ENCODE results near the gene WWOX.

WWOX gene

DNA sequence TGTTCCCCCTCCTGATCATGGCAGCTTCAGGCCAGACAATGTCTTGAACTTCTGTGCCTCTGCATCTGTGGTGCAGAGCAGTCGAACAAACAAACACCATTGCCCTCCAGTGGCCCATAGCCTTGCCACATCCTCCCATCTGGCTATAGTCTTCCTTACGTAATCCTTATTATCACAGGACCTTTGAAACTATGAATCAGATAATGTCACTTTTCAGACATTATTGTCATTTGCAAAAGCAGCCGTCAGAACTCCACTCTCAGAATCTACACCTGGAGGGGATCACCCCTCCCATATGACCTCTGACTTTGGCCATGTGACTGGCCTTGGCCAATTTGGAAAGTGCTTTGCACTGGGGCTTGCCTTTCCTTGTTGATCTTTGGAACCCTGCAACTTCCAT, 1113.8 kb downstream of the WWOX start:
- H3K4me1 ChIP-seq (ENCODE audit: low read length): no peaks in the 10 kb centered on the region
- H3K27me3 ChIP-seq (replicated peaks; ENCODE audit: insufficient read depth, low read length): no peaks in the 10 kb centered on the region
- no peaks in the 10 kb centered on the region for H3F3A ChIP-seq (ENCODE audit: insufficient read depth, low read length)
- no peak overlapping the region for H3K4me3 ChIP-seq (ENCODE audit: low read length)
- DNase-seq: no peak
- H3K9me3 ChIP-seq (replicated peaks; ENCODE audit: insufficient read depth, low read length): no peaks in the 10 kb centered on the region
- H3K4me2 ChIP-seq (ENCODE audit: low read depth, low read length): no peak overlapping the region
- H3K79me2 ChIP-seq (ENCODE audit: low read length): no peaks in the 10 kb centered on the region
- H3K36me3 ChIP-seq (replicated peaks; ENCODE audit: insufficient read depth, low read length): no peaks in the 10 kb centered on the region
- TF ChIP-seq CTCF (IDR thresholded peaks at IDR 0.05; ENCODE audit: low read length) (no peak), EZH2 (optimal IDR thresholded peaks at IDR 0.05; ENCODE audit: low read depth, low read length) (no peak), EZH2phosphoT487 (IDR thresholded peaks at IDR 0.05; ENCODE audit: low read length) (no peak)
- no peak overlapping the region for H2AFZ ChIP-seq (ENCODE audit: low read length)
- no peak overlapping the region for H3K27ac ChIP-seq (ENCODE audit: low read length)
- H3K9ac ChIP-seq (ENCODE audit: low read length): no peak overlapping the region
- H4K20me1 ChIP-seq (ENCODE audit: insufficient read depth, low read length): no peaks in the 10 kb centered on the region
- no peaks in the 10 kb centered on the region for H3K9me2 ChIP-seq (replicated peaks; ENCODE audit: insufficient read depth, low read length)

DNA sequence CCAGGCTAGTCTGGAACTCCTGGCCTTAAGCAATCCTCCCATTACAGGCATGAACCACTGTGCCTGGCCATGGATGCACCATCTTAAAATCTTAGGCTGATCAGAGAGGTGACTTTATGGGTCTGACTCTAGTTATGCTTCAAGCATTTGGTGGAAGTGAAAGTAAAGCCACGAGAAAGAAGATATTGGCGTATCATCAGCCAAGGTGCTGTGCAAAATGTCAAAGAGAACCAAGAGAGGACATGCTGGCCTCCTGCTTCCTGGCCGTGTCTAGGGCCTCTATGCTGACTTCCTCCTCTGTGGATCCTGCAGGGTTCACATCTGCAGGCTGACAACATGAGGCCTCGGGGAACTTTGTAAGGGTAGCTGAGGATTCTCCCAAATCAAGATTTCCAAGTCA, 1115.8 kb downstream of the WWOX start:
- no peak overlapping the region for H2AFZ ChIP-seq (ENCODE audit: low read length)

GRCh38 chr16:79217375-79218011, 1118.0 kb downstream of the WWOX start:
- no peak overlapping the region for H3K4me2 ChIP-seq (ENCODE audit: low read depth, low read length)
- no peak overlapping the region for H2AFZ ChIP-seq (ENCODE audit: low read length)
- H3K9ac ChIP-seq (ENCODE audit: low read length): no peak overlapping the region
- H3K27ac ChIP-seq (ENCODE audit: low read length): no peak overlapping the region
- DNase-seq: peak; percentile 38
- no peaks in the 10 kb centered on the region for H3K9me2 ChIP-seq (replicated peaks; ENCODE audit: insufficient read depth, low read length)
- no peaks in the 10 kb centered on the region for H3K27me3 ChIP-seq (replicated peaks; ENCODE audit: insufficient read depth, low read length)
- H4K20me1 ChIP-seq (ENCODE audit: insufficient read depth, low read length): no peaks in the 10 kb centered on the region
- no peak overlapping the region for H3K4me3 ChIP-seq (ENCODE audit: low read length)
- no peaks in the 10 kb centered on the region for H3K79me2 ChIP-seq (ENCODE audit: low read length)
- TF ChIP-seq EZH2 (optimal IDR thresholded peaks at IDR 0.05; ENCODE audit: low read depth, low read length): no peak
- TF ChIP-seq CTCF (IDR thresholded peaks at IDR 0.05; ENCODE audit: low read length): no peak
- no peak for TF ChIP-seq EZH2phosphoT487 (IDR thresholded peaks at IDR 0.05; ENCODE audit: low read length)
- no peaks in the 10 kb centered on the region for H3K4me1 ChIP-seq (ENCODE audit: low read length)
- H3K9me3 ChIP-seq (replicated peaks; ENCODE audit: insufficient read depth, low read length): no peaks in the 10 kb centered on the region
- H3F3A ChIP-seq (ENCODE audit: insufficient read depth, low read length): no peaks in the 10 kb centered on the region
- H3K36me3 ChIP-seq (replicated peaks; ENCODE audit: insufficient read depth, low read length): no peaks in the 10 kb centered on the region

More for the DNA sequence above, 1115.8 kb downstream of the WWOX start:
- Histone ChIP-seq H3K4me3 (ENCODE audit: low read length) (no peak overlapping the region), H3K36me3 (replicated peaks; ENCODE audit: insufficient read depth, low read length) (no peaks in the 10 kb centered on the region), H3K4me2 (ENCODE audit: low read depth, low read length) (no peak overlapping the region), H3F3A (ENCODE audit: insufficient read depth, low read length) (no peaks in the 10 kb centered on the region), H3K9me3 (replicated peaks; ENCODE audit: insufficient read depth, low read length) (no peaks in the 10 kb centered on the region), H3K9ac (ENCODE audit: low read length) (no peak overlapping the region), H3K79me2 (ENCODE audit: low read length) (no peaks in the 10 kb centered on the region), H3K9me2 (replicated peaks; ENCODE audit: insufficient read depth, low read length) (no peaks in the 10 kb centered on the region), H4K20me1 (ENCODE audit: insufficient read depth, low read length) (no peaks in the 10 kb centered on the region), H3K27me3 (replicated peaks; ENCODE audit: insufficient read depth, low read length) (no peaks in the 10 kb centered on the region), H3K4me1 (ENCODE audit: low read length) (no peaks in the 10 kb centered on the region), H3K27ac (ENCODE audit: low read length) (no peak overlapping the region)
- no peak for TF ChIP-seq CTCF (IDR thresholded peaks at IDR 0.05; ENCODE audit: low read length)
- no peak for TF ChIP-seq EZH2phosphoT487 (IDR thresholded peaks at IDR 0.05; ENCODE audit: low read length)
- no peak for TF ChIP-seq EZH2 (optimal IDR thresholded peaks at IDR 0.05; ENCODE audit: low read depth, low read length)
- DNase-seq: no peak

All from MM.1S (cell line).